Measurements from ENCODE around the gene RHOA. TPM values are rescaled to one million over a fixed set of nuclear protein-coding genes. Genes with fewer than 3 reads are reported as not detected.

Gene RHOA
- polyA plus RNA-seq, 2 of the 4 experiments (the other 2 are of a cell fraction) = 332 to 549 TPM

DNA sequence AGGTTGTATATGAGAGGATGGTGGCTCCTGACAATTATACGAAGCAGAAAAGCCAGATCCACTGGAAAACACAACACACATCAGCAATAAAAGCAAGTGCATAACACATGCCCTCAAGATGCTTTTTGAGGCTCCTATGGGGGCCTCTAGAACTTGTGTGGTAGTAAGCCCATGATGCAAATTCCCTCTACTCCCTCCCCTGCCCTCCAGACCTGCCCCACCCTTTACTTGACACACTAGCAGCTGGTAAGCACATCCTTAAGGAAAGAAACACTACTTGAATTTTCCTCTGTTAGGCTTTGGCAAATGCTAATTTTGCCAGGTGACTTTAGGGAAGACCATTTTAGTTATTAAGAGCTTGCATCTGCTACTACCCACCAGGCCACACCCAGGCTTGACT lies 101.1 kb downstream of the RHOA start:
- no peak overlapping the region for H3K27ac ChIP-seq
- H3K4me1 ChIP-seq = no peaks in the 10 kb centered on the region
- CTCF ChIA-PET = interaction anchor here (0.6 to 1.3 kb wide), 2 partner anchors 10 to 852 kb away, joined by 3 read pairs; no protein-coding TSS in a partner anchor
- no peak overlapping the region for H3K4me3 ChIP-seq
- FAIRE-seq (no peak), DNase-seq (ENCODE audit: low read depth in 1 of 2, low spot score in 1 of 2) (no peak), ATAC-seq (no peak)
- POLR2A ChIA-PET = interaction anchor here (0.6 kb wide), 1 partner anchor 22 kb away, joined by 3 read pairs; no protein-coding TSS in a partner anchor
- no peak overlapping the region for H3K4me2 ChIP-seq
- H3K9me3 ChIP-seq = no peaks in the 10 kb centered on the region
- WGBS (ENCODE audit: missing lambda C conversion rate) = 94% methylated on average over 1 of the region's 1 CpG
- TF ChIP-seq ZNF302 (CRISPR knock-in tag; IDR thresholded peaks at IDR 0.05) (no peak), MAZ (IDR thresholded peaks at IDR 0.05; ENCODE audit: borderline replicate concordance, low read depth, low read length) (no peak), CEBPB (IDR thresholded peaks at IDR 0.05) (no peak), NR3C1 (IDR thresholded peaks at IDR 0.05) (no peak), HOXB13 (CRISPR knock-in tag; IDR thresholded peaks at IDR 0.05; ENCODE audit: low read depth) (no peak), HOXB5 (CRISPR knock-in tag; IDR thresholded peaks at IDR 0.05) (no peak), KDM5A (IDR thresholded peaks at IDR 0.05) (no peak)

Other genes starting within 250 kb of the RHOA start
- gene CCDC71, start 245.6 kb downstream of the RHOA start, polyA plus RNA-seq (2011; rRNA removed) = 13.4 and 15.9 TPM in 2 replicates
- gene CCDC71, start 245.6 kb downstream of the RHOA start, polyA plus RNA-seq (2017; fragmentation: RNase III; extraction: RNeasy Plus Mini Kit Qiagen cat#74134 plus additional on column Dnase treatment) = 8.1 to 10.0 TPM (median 9.6 TPM) in 3 replicates
- gene KLHDC8B, start 240.4 kb downstream of the RHOA start, polyA plus RNA-seq (2011; rRNA removed) = 6.7 and 7.4 TPM in 2 replicates
- gene KLHDC8B, start 240.4 kb downstream of the RHOA start, polyA plus RNA-seq (2017; fragmentation: RNase III; extraction: RNeasy Plus Mini Kit Qiagen cat#74134 plus additional on column Dnase treatment) = 7.0 to 9.9 TPM (median 8.9 TPM) in 3 replicates
- gene C3orf62, start 134.7 kb downstream of the RHOA start, polyA plus RNA-seq (2011; rRNA removed) = 1.9 and 2.0 TPM in 2 replicates
- gene C3orf62, start 134.7 kb downstream of the RHOA start, polyA plus RNA-seq (2017; fragmentation: RNase III; extraction: RNeasy Plus Mini Kit Qiagen cat#74134 plus additional on column Dnase treatment) = 1.5 to 2.0 TPM (median 1.7 TPM) in 3 replicates
- gene USP4, start 71.9 kb downstream of the RHOA start, polyA plus RNA-seq (2011; rRNA removed) = 23.7 and 29.0 TPM in 2 replicates
- gene USP4, start 71.9 kb downstream of the RHOA start, polyA plus RNA-seq (2017; fragmentation: RNase III; extraction: RNeasy Plus Mini Kit Qiagen cat#74134 plus additional on column Dnase treatment) = 12.9 to 14.4 TPM (median 12.9 TPM) in 3 replicates
- gene GPX1, start 53.6 kb downstream of the RHOA start, polyA plus RNA-seq (2011; rRNA removed) = 150 and 157 TPM in 2 replicates
- gene GPX1, start 53.6 kb downstream of the RHOA start, polyA plus RNA-seq (2017; fragmentation: RNase III; extraction: RNeasy Plus Mini Kit Qiagen cat#74134 plus additional on column Dnase treatment) = 247 to 301 TPM (median 271 TPM) in 3 replicates
- gene TCTA, start 447 bp upstream of the RHOA start, polyA plus RNA-seq (2011; rRNA removed) = 14.8 and 19.9 TPM in 2 replicates
- 14.6 to 17.0 TPM (median 15.6 TPM) in 3 replicates for gene TCTA, start 447 bp upstream of the RHOA start, polyA plus RNA-seq (2017; fragmentation: RNase III; extraction: RNeasy Plus Mini Kit Qiagen cat#74134 plus additional on column Dnase treatment)
- gene AMT, start 10.5 kb upstream of the RHOA start, polyA plus RNA-seq (2011; rRNA removed) = 1.4 and 3.4 TPM in 2 replicates
- 0.49 to 0.83 TPM (median 0.70 TPM) in 3 replicates for gene AMT, start 10.5 kb upstream of the RHOA start, polyA plus RNA-seq (2017; fragmentation: RNase III; extraction: RNeasy Plus Mini Kit Qiagen cat#74134 plus additional on column Dnase treatment)
- 9.9 and 12.8 TPM in 2 replicates for gene NICN1, start 17.3 kb upstream of the RHOA start, polyA plus RNA-seq (2011; rRNA removed)
- gene NICN1, start 17.3 kb upstream of the RHOA start, polyA plus RNA-seq (2017; fragmentation: RNase III; extraction: RNeasy Plus Mini Kit Qiagen cat#74134 plus additional on column Dnase treatment) = 10.0 to 11.2 TPM (median 10.7 TPM) in 3 replicates
- 46.6 and 70.8 TPM in 2 replicates for gene DAG1, start 58.3 kb upstream of the RHOA start, polyA plus RNA-seq (2011; rRNA removed)
- gene DAG1, start 58.3 kb upstream of the RHOA start, polyA plus RNA-seq (2017; fragmentation: RNase III; extraction: RNeasy Plus Mini Kit Qiagen cat#74134 plus additional on column Dnase treatment) = 57.1 to 59.6 TPM (median 59.4 TPM) in 3 replicates
- gene BSN, start 142.5 kb upstream of the RHOA start, polyA plus RNA-seq (2011; rRNA removed) = 0.04 and 0.05 TPM in 2 replicates
- gene BSN, start 142.5 kb upstream of the RHOA start, polyA plus RNA-seq (2017; fragmentation: RNase III; extraction: RNeasy Plus Mini Kit Qiagen cat#74134 plus additional on column Dnase treatment) = 0.03 to 0.08 TPM (median 0.08 TPM) in 3 replicates